B cell (primary cell): ENCODE measurements around the gene PODNL1. TPM values are rescaled to one million over a fixed set of nuclear protein-coding genes. Genes with fewer than 3 reads are reported as not detected.
A peak's percentile ranks its signal among the peaks of the same experiment; 100 is the strongest.

ENCODE experiments used
- ATAC-seq: fragments of 200-7000 bp; cut with Tn5 transposase; one replicate; pipeline ENCODE4 v1.10.0; 2021; ENCODE audit warnings: low read depth, mild to moderate bottlenecking, moderate number of reproducible peaks, moderate library complexity
- CTCF ChIA-PET: fragments of 350-600 bp; sonication (Branson Sonifier 250); formaldehyde crosslinking; loops from one replicate; lab custom pipeline; 2021; ENCODE audit warnings: antibody characterized with exemption, inconsistent platforms; lab: Charles Lee
- POLR2A ChIA-PET: fragments of 350-600 bp; sonication (Branson Sonifier 250); formaldehyde crosslinking; loops from one replicate; lab custom pipeline; 2021; ENCODE audit warnings: antibody characterized with exemption; lab: Charles Lee
- DNase-seq: peaks from one replicate; pipeline ENCODE4 v3.0.0; 2013
- H2AFZ ChIP-seq: 2 replicates; pipeline ENCODE4 v1.6.1; 2012; ENCODE audit warnings: mild to moderate bottlenecking, low read depth, low read length; ENCODE audit not compliant: insufficient read depth, poor library complexity, severe bottlenecking
- H3K27ac ChIP-seq, 2 donors: 1 replicate in 1 of 2; 2 replicates in 1 of 2; pipeline ENCODE4 v1.5.1; 2012 to 2013; ENCODE audit warnings: low read length in 2 of 2, mild to moderate bottlenecking in 2 of 2, moderate library complexity in 1 of 2
- H3K27me3 ChIP-seq, 4 experiments: fragments of 200-600 bp in 1 of 4; sonication (generic) in 1 of 4; replicated peaks in 1 of 4; 1 replicate in 2 of 4; 2 replicates in 2 of 4; pipeline versions ENCODE4 v1.6.1 to v1.7.0; 2013 to 2016; ENCODE audit warnings: low read length in 3 of 4, mild to moderate bottlenecking in 2 of 4, mixed read lengths in 1 of 4, moderate library complexity in 1 of 4; ENCODE audit not compliant: insufficient read depth in 4 of 4, control insufficient read depth in 3 of 4; ENCODE audit errors: control extremely low read depth in 1 of 4
- H3K36me3 ChIP-seq, 2 experiments: replicated peaks in 1 of 2; 1 replicate in 1 of 2; 2 replicates in 1 of 2; pipeline versions ENCODE4 v1.6.1 to v1.7.1; 2013; ENCODE audit warnings: low read length in 1 of 2; ENCODE audit not compliant: insufficient read depth in 2 of 2, control insufficient read depth in 1 of 2; ENCODE audit errors: control extremely low read depth in 1 of 2, extremely low read depth in 1 of 2
- H3K4me1 ChIP-seq, 2 donors: fragments of 200-600 bp in 1 of 2; sonication (generic) in 1 of 2; 1 replicate in 1 of 2; 2 replicates in 1 of 2; pipeline versions ENCODE4 v1.5.1 to v1.6.1; 2013 to 2017; ENCODE audit warnings: low read length in 2 of 2; ENCODE audit not compliant: control insufficient read depth in 2 of 2, insufficient read depth in 2 of 2
- H3K4me2 ChIP-seq: replicated peaks from 2 replicates; pipeline ENCODE3; 2012; ENCODE audit warnings: mild to moderate bottlenecking, low read depth, low read length; ENCODE audit not compliant: poor library complexity, severe bottlenecking
- H3K4me3 ChIP-seq, 5 experiments: fragments of 200-600 bp in 1 of 5; sonication (generic) in 1 of 5; 1 replicate in 3 of 5; 2 replicates in 2 of 5; pipeline versions ENCODE4 v1.5.1 to v1.7.0; 2011 to 2016; ENCODE audit warnings: low read length in 4 of 5, mild to moderate bottlenecking in 4 of 5, low read depth in 2 of 5, control low read depth in 1 of 5, moderate library complexity in 1 of 5; ENCODE audit not compliant: insufficient read depth in 1 of 5; ENCODE audit errors: control extremely low read depth in 1 of 5, extremely low read depth in 1 of 5
- H3K79me2 ChIP-seq: fragments of 200-600 bp; sonication (generic); one replicate; pipeline ENCODE4 v1.6.0; 2016; ENCODE audit warnings: low read length; ENCODE audit not compliant: control insufficient read depth, insufficient read depth
- H3K9ac ChIP-seq: fragments of 200-600 bp; sonication (generic); 2 replicates; pipeline ENCODE4 v1.6.1; 2017; ENCODE audit warnings: mild to moderate bottlenecking, low read length, moderate library complexity
- H3K9me3 ChIP-seq, 3 donors: one replicate each; pipeline versions ENCODE4 v1.6.1 to v1.7.1; 2013; ENCODE audit warnings: low read length in 2 of 3; ENCODE audit not compliant: control insufficient read depth in 2 of 3, insufficient read depth in 1 of 3; ENCODE audit errors: control extremely low read depth in 1 of 3
- H4K20me1 ChIP-seq: 2 replicates; pipeline ENCODE4 v1.6.0; 2012; ENCODE audit warnings: mild to moderate bottlenecking, low read length; ENCODE audit not compliant: insufficient read depth, control insufficient read depth, poor library complexity, severe bottlenecking
- H3K27ac Mint-ChIP-seq: one replicate; pipeline ENCODE4 v1.8.0; 2021; ENCODE audit warnings: mixed read lengths
- H3K27me3 Mint-ChIP-seq: one replicate; pipeline ENCODE4 v1.8.0; 2021; ENCODE audit warnings: mixed read lengths
- H3K4me1 Mint-ChIP-seq: one replicate; pipeline ENCODE4 v1.8.0; 2021; ENCODE audit warnings: mixed read lengths
- H3K4me3 Mint-ChIP-seq: one replicate; pipeline ENCODE4 v1.8.0; 2021; ENCODE audit warnings: mixed read lengths
- H3K9me3 Mint-ChIP-seq: one replicate; pipeline ENCODE4 v1.8.0; 2022; ENCODE audit warnings: mixed read lengths; ENCODE audit not compliant: insufficient read depth
- EZH2 ChIP-seq: IDR thresholded peaks from 2 replicates; pipeline ENCODE4 v1.6.1; 2012; ENCODE audit warnings: borderline replicate concordance, low read depth, mild to moderate bottlenecking, moderate library complexity, low read length; ENCODE audit not compliant: insufficient read depth, poor library complexity, severe bottlenecking
- WGBS: methylation state at CpG from one replicate; pipeline ENCODE4 v1.1.5; 2013; ENCODE audit warnings: missing lambda C conversion rate; ENCODE audit not compliant: insufficient coverage; 5-methylcytosine and 5-hydroxymethylcytosine counted together
- intact Hi-C: fragments of 100-400 bp; cut with micrococcal nuclease; formaldehyde crosslinking; loops from one replicate; pipeline ENCODE4 v1.10.0; 2022
- polyA plus RNA-seq: library from polyadenylated mRNA; depleted of rRNA; stranded (reverse); fragments of >200 nt; gene quantifications from 2 replicates; pipeline ENCODE4 v1.2.3, GENCODE V29; 2012
- total RNA-seq, 2 donors: library from RNA; stranded (reverse); fragments of 120-200 nt in 1 of 2; gene quantifications; 1 replicate in 1 of 2; 2 replicates in 1 of 2; pipeline versions ENCODE4 v1.2.3 to v1.2.4, GENCODE V29; 2013 to 2022
- TF ChIP-seq, protein P1 (sequence below): fragments of 200-600 bp; IDR thresholded peaks from one replicate; pipeline ENCODE4 v1.8.0; 2022; ENCODE audit warnings: antibody characterized with exemption, mild to moderate bottlenecking

The PODNL1 gene
- total and polyA plus RNA-seq, 2 donors (not counting 1 experiment from before 2014, with no cell fraction given) = not detected

DNA sequence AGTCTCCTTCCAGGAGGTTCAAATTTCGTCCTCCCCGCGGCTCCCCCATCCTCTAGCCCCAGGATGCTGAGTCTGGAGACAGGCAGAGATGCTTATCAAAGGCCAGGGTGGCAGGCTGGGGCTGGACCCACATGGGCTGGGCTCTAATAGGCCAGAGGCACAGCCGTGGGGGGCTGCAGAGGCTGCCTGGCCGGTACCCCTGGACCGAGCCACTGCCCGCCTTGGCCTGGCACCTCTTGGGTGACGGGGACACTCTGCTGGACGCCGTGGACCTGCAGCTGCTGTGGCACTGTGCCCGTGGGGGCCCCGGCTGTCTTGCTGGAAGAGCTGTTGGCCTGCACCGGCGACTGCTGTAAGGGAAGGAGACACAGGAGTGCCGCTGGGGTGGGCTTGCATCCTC lies 42.1 kb upstream of the PODNL1 start:
- no peak overlapping the region for H3K4me2 ChIP-seq

DNA sequence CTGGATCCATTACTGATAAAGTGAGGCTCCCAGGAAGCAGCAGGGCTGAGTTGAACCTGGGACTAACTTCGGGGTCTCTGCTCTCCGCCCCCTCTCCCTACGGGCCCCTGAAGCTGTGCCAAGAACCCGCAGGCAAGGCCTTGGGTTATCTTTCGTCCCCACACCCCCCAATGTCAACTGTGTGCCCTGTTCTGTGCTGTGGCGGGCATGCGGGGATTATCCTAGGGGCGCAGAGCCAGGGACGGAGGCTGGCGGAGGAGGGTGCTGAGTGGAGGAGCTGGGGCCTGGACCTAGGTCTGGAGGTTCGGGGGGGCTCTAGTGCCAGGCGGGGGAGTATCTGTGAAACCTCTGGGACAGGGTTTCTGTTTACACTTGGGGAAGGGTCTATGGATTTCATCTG lies 41.5 kb upstream of the PODNL1 start:
- Mint-ChIP-seq H3K27me3 (no peaks in the 10 kb centered on the region), H3K4me1 (peaks cover 46% of the 10 kb centered on the region), H3K4me3 (peak overlapping the region; percentile 56), H3K9me3 (no peaks in the 10 kb centered on the region), H3K27ac (peak overlapping the region; percentile 65)
- peak overlapping the region; percentile 94 for H3K4me2 ChIP-seq
- H3K27ac ChIP-seq = no peak overlapping the region
- POLR2A ChIA-PET = interaction anchor here (1.2 to 1.3 kb wide), 2 partner anchors 27 to 52 kb away, joined by 3 read pairs; partner anchors contain the start of genes IL27RA and RFX1
- peaks cover 0 to 7% (median 0%) of the 10 kb centered on the region in 4 experiments for H3K27me3 ChIP-seq
- ATAC-seq (no peak), DNase-seq (no peak)
- CTCF ChIA-PET = interaction anchor here (1.0 to 2.2 kb wide), 3 partner anchors 27 to 68 kb away, joined by 5 to 6 read pairs (median 6); partner anchors contain the start of gene DCAF15
- H3K4me1 ChIP-seq = peaks cover 39 to 63% of the 10 kb centered on the region in 2 donors
- WGBS = 70% methylated on average over 8 of the region's 12 CpGs
- H3K79me2 ChIP-seq = peaks cover 3% of the 10 kb centered on the region
- no peaks in the 10 kb centered on the region for H3K9me3 ChIP-seq
- intact Hi-C loops = no loop called here
- no peak for TF ChIP-seq EZH2
- TF ChIP-seq, protein P1, sequence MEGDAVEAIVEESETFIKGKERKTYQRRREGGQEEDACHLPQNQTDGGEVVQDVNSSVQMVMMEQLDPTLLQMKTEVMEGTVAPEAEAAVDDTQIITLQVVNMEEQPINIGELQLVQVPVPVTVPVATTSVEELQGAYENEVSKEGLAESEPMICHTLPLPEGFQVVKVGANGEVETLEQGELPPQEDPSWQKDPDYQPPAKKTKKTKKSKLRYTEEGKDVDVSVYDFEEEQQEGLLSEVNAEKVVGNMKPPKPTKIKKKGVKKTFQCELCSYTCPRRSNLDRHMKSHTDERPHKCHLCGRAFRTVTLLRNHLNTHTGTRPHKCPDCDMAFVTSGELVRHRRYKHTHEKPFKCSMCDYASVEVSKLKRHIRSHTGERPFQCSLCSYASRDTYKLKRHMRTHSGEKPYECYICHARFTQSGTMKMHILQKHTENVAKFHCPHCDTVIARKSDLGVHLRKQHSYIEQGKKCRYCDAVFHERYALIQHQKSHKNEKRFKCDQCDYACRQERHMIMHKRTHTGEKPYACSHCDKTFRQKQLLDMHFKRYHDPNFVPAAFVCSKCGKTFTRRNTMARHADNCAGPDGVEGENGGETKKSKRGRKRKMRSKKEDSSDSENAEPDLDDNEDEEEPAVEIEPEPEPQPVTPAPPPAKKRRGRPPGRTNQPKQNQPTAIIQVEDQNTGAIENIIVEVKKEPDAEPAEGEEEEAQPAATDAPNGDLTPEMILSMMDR = no peak
- H3K4me3 ChIP-seq = peak overlapping the region in 2 of 5 experiments; percentile 48 to 65
- peak overlapping the region; percentile 51 for H3K9ac ChIP-seq
- no peak overlapping the region for H2AFZ ChIP-seq
- H3K36me3 ChIP-seq = peaks cover 0 to 3% of the 10 kb centered on the region in 2 experiments
- no peaks in the 10 kb centered on the region for H4K20me1 ChIP-seq

More for the DNA sequence above, 42.1 kb upstream of the PODNL1 start:
- no peaks in the 10 kb centered on the region for H3K9me3 ChIP-seq
- WGBS = 99% methylated on average over 14 of the region's 15 CpGs
- ATAC-seq = no peak
- ChIA-PET POLR2A (interaction anchor here (0.6 kb wide), 1 partner anchor 30 kb away, joined by 6 read pairs; no protein-coding TSS in a partner anchor), CTCF (interaction anchor here (2.2 kb wide), 1 partner anchor 67 kb away, joined by 6 read pairs; no protein-coding TSS in a partner anchor)
- H2AFZ ChIP-seq = no peak overlapping the region
- no peak overlapping the region for H3K27ac ChIP-seq
- no peak for DNase-seq
- peaks cover 0 to 7% (median 0%) of the 10 kb centered on the region in 4 experiments for H3K27me3 ChIP-seq
- no peaks in the 10 kb centered on the region for H4K20me1 ChIP-seq
- H3K4me1 ChIP-seq = peaks cover 45 to 70% of the 10 kb centered on the region in 2 donors
- H3K36me3 ChIP-seq = peaks cover 0 to 3% of the 10 kb centered on the region in 2 experiments
- H3K79me2 ChIP-seq = peaks cover 3% of the 10 kb centered on the region
- intact Hi-C loops = no loop called here
- H3K9ac ChIP-seq = no peak overlapping the region
- H3K4me3 ChIP-seq = no peak overlapping the region
- Mint-ChIP-seq H3K4me3 (no peak overlapping the region), H3K27me3 (no peaks in the 10 kb centered on the region), H3K9me3 (no peaks in the 10 kb centered on the region), H3K4me1 (peaks cover 52% of the 10 kb centered on the region), H3K27ac (no peak overlapping the region)
- TF ChIP-seq EZH2 = no peak
- TF ChIP-seq, protein P1 = no peak
